ENCODE results near the gene CCS.

The CCS gene

DNA sequence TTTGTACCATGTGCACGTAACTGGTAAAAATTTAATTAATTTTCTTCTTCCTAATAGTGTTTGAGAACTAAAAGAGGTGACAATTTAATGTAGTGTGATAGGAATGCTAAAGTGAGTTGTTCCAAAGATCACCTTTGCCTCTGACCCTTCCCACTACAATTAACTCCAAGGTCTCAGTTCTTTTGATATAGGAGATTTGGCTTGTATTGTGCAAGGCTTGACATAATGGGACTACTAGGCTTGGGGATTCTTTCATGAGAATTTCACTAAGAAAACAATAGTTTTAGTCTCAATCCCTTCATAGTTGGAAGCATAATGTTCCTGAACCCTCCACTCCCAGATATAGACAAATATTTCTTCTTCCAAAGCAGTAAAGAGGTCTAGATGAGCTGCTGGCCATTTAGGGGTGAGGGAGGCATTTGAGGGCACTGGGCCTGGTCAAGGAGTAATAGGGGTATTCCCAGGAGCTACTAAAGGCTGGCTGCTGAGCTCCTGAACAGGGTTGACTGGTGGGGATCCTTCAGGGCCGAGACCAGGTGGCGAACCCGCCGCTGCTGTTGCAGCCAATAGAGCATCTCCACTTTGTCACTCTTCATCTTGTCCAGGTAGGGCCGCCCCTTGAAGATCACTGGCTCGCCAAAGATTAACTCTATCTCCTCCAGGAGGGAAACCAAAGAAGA, 2.8 kb upstream of the CCS start:
- no peaks in the 10 kb centered on the region for H3K36me3 ChIP-seq (ENCODE audit: control insufficient read depth in 1 of 2, insufficient read depth in 2 of 2, low read length in 2 of 2)
- peaks cover 18 to 23% of the 10 kb centered on the region in 2 donors for H3K4me1 ChIP-seq (ENCODE audit: control insufficient read depth in 1 of 2, insufficient read depth in 2 of 2, low read length in 2 of 2)
- H3K27ac ChIP-seq (ENCODE audit: low read depth, low read length), result no peak overlapping the region
- no peaks in the 10 kb centered on the region for H3K9me3 ChIP-seq (ENCODE audit: control insufficient read depth in 1 of 2, low read length in 2 of 2)
- H3K4me3 ChIP-seq (ENCODE audit: low read depth in 1 of 2, low read length in 2 of 2), result no peak overlapping the region
- H3K27me3 ChIP-seq (ENCODE audit: control insufficient read depth in 1 of 2, insufficient read depth in 2 of 2, low read length in 2 of 2), result no peaks in the 10 kb centered on the region
- H3K9ac ChIP-seq (ENCODE audit: low read depth in 1 of 2, low read length in 2 of 2), result no peak overlapping the region

GRCh38 chr11:66591175-66591574, 1.8 kb upstream of the CCS start:
- Histone ChIP-seq H3K4me3 (ENCODE audit: low read depth in 1 of 2, low read length in 2 of 2) (no peak overlapping the region), H3K9me3 (ENCODE audit: control insufficient read depth in 1 of 2, low read length in 2 of 2) (no peaks in the 10 kb centered on the region), H3K36me3 (ENCODE audit: control insufficient read depth in 1 of 2, insufficient read depth in 2 of 2, low read length in 2 of 2) (no peaks in the 10 kb centered on the region), H3K27ac (ENCODE audit: low read depth, low read length) (no peak overlapping the region), H3K9ac (ENCODE audit: low read depth in 1 of 2, low read length in 2 of 2) (no peak overlapping the region), H3K4me1 (ENCODE audit: control insufficient read depth in 1 of 2, insufficient read depth in 2 of 2, low read length in 2 of 2) (peaks cover 26 to 33% of the 10 kb centered on the region in 2 donors), H3K27me3 (ENCODE audit: control insufficient read depth in 1 of 2, insufficient read depth in 2 of 2, low read length in 2 of 2) (no peaks in the 10 kb centered on the region)

DNA sequence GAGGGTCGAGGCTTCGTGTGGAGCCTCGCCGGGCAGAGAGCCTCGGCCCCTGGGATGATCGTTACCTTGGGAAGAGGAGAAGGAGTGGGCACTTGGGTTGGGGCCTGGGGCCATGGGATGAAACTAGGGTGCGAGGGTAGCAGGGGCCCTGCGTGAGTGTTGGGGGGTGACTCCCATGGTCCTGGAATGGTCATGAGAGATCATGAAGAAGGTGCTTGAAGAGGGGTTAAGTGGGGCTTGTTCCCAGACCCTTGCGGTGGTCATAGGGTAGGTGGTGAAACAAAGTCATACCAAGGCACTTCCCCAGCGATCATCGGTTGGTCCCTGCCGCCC, 284 bp downstream of the CCS start:
- Histone ChIP-seq H3K27me3 (ENCODE audit: control insufficient read depth in 1 of 2, insufficient read depth in 2 of 2, low read length in 2 of 2) (no peaks in the 10 kb centered on the region), H3K27ac (ENCODE audit: low read depth, low read length) (peak overlapping the region; percentile 59), H3K4me3 (ENCODE audit: low read depth in 1 of 2, low read length in 2 of 2) (peak overlapping the region; percentile 88 to 93), H3K4me1 (ENCODE audit: control insufficient read depth in 1 of 2, insufficient read depth in 2 of 2, low read length in 2 of 2) (peaks cover 29 to 38% of the 10 kb centered on the region in 2 donors), H3K9me3 (ENCODE audit: control insufficient read depth in 1 of 2, low read length in 2 of 2) (no peaks in the 10 kb centered on the region), H3K9ac (ENCODE audit: low read depth in 1 of 2, low read length in 2 of 2) (peak overlapping the region; percentile 73 to 99), H3K36me3 (ENCODE audit: control insufficient read depth in 1 of 2, insufficient read depth in 2 of 2, low read length in 2 of 2) (no peaks in the 10 kb centered on the region)

DNA sequence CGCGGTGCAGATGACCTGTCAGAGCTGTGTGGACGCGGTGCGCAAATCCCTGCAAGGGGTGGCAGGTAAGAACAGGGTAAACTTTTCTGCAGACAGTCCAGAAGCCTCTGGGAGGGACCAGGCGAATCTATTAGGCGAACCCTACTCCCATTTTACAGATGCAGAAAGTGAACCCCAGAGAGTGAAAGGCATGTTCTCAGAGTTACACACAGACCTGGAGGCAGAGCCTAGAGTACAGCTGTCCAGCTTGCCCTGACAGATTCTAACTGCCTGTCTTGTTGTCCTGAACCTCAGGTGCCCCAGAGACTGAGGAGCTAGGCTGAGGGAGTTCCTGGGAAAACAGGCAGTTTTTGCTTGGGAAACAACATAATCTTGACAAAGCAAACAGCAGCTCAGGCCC, 665 bp downstream of the CCS start:
- Histone ChIP-seq H3K27ac (ENCODE audit: low read depth, low read length) (no peak overlapping the region), H3K9me3 (ENCODE audit: control insufficient read depth in 1 of 2, low read length in 2 of 2) (no peaks in the 10 kb centered on the region), H3K36me3 (ENCODE audit: control insufficient read depth in 1 of 2, insufficient read depth in 2 of 2, low read length in 2 of 2) (no peaks in the 10 kb centered on the region), H3K4me1 (ENCODE audit: control insufficient read depth in 1 of 2, insufficient read depth in 2 of 2, low read length in 2 of 2) (peaks cover 29 to 38% of the 10 kb centered on the region in 2 donors), H3K27me3 (ENCODE audit: control insufficient read depth in 1 of 2, insufficient read depth in 2 of 2, low read length in 2 of 2) (no peaks in the 10 kb centered on the region), H3K4me3 (ENCODE audit: low read depth in 1 of 2, low read length in 2 of 2) (peak overlapping the region; percentile 88 to 93), H3K9ac (ENCODE audit: low read depth in 1 of 2, low read length in 2 of 2) (peak overlapping the region; percentile 73 to 99)

- H3K27ac ChIP-seq (ENCODE audit: low read depth, low read length), result no peak overlapping the region
- H3K4me3 ChIP-seq (ENCODE audit: low read depth in 1 of 2, low read length in 2 of 2), result no peak overlapping the region
- H3K27me3 ChIP-seq (ENCODE audit: control insufficient read depth in 1 of 2, insufficient read depth in 2 of 2, low read length in 2 of 2), result no peaks in the 10 kb centered on the region
- no peak overlapping the region for H3K9ac ChIP-seq (ENCODE audit: low read depth in 1 of 2, low read length in 2 of 2)
- peaks cover 29 to 38% of the 10 kb centered on the region in 2 donors for H3K4me1 ChIP-seq (ENCODE audit: control insufficient read depth in 1 of 2, insufficient read depth in 2 of 2, low read length in 2 of 2)
- no peaks in the 10 kb centered on the region for H3K9me3 ChIP-seq (ENCODE audit: control insufficient read depth in 1 of 2, low read length in 2 of 2)
- peaks cover 3 to 13% of the 10 kb centered on the region in 2 donors for H3K36me3 ChIP-seq (ENCODE audit: control insufficient read depth in 1 of 2, insufficient read depth in 2 of 2, low read length in 2 of 2)
Observed at GRCh38 chr11:66595245-66595904, 2.4 kb downstream of the CCS start.

DNA sequence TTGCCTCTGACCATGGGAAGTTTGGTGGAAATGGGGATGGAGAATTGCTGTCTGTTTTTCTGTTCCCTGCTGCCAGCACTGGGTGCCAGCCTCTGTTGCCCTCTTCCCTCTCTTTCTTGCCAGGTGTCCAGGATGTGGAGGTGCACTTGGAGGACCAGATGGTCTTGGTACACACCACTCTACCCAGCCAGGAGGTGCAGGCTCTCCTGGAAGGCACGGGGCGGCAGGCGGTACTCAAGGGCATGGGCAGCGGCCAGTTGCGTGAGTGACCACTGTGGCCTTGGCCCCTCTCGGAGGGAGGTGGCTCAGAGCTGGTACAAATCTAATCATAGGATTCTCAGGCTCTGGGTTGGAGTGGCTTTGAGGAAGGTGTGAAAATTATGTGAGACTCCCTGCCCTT, 6.0 kb downstream of the CCS start:
- Histone ChIP-seq H3K4me1 (ENCODE audit: control insufficient read depth in 1 of 2, insufficient read depth in 2 of 2, low read length in 2 of 2) (peaks cover 16 to 21% of the 10 kb centered on the region in 2 donors), H3K27ac (ENCODE audit: low read depth, low read length) (no peak overlapping the region), H3K9me3 (ENCODE audit: control insufficient read depth in 1 of 2, low read length in 2 of 2) (no peaks in the 10 kb centered on the region), H3K9ac (ENCODE audit: low read depth in 1 of 2, low read length in 2 of 2) (no peak overlapping the region), H3K36me3 (ENCODE audit: control insufficient read depth in 1 of 2, insufficient read depth in 2 of 2, low read length in 2 of 2) (peaks cover 3 to 25% of the 10 kb centered on the region in 2 donors), H3K27me3 (ENCODE audit: control insufficient read depth in 1 of 2, insufficient read depth in 2 of 2, low read length in 2 of 2) (no peaks in the 10 kb centered on the region), H3K4me3 (ENCODE audit: low read depth in 1 of 2, low read length in 2 of 2) (no peak overlapping the region)

DNA sequence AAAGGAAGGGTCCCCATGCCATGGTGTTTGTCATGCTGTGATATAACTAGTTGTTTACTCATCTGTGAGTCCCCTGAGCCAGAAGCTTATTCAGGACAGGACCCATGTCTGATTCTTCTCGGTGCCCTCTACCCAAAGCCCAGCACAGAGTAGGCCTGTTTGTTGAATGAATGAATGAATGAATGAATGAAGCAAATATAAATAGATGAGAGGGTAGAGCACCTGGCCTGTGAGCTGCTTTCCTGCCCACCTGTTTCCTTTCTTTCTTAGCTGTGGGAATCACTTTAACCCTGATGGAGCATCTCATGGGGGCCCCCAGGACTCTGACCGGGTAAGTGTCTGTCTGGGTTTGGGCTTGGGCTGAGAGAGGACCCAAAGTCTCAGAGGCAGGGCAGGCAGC, 7.2 kb downstream of the CCS start:
- Histone ChIP-seq H3K4me1 (ENCODE audit: control insufficient read depth in 1 of 2, insufficient read depth in 2 of 2, low read length in 2 of 2) (peaks cover 9 to 14% of the 10 kb centered on the region in 2 donors), H3K36me3 (ENCODE audit: control insufficient read depth in 1 of 2, insufficient read depth in 2 of 2, low read length in 2 of 2) (peaks cover 6 to 28% of the 10 kb centered on the region in 2 donors)

GRCh38 chr11:66600631-66601233, 7.7 kb downstream of the CCS start:
- Histone ChIP-seq H3K36me3 (ENCODE audit: control insufficient read depth in 1 of 2, insufficient read depth in 2 of 2, low read length in 2 of 2) (peaks cover 10 to 33% of the 10 kb centered on the region in 2 donors), H3K27ac (ENCODE audit: low read depth, low read length) (no peak overlapping the region), H3K4me1 (ENCODE audit: control insufficient read depth in 1 of 2, insufficient read depth in 2 of 2, low read length in 2 of 2) (peaks cover 4 to 8% of the 10 kb centered on the region in 2 donors), H3K9ac (ENCODE audit: low read depth in 1 of 2, low read length in 2 of 2) (no peak overlapping the region), H3K27me3 (ENCODE audit: control insufficient read depth in 1 of 2, insufficient read depth in 2 of 2, low read length in 2 of 2) (no peaks in the 10 kb centered on the region), H3K4me3 (ENCODE audit: low read depth in 1 of 2, low read length in 2 of 2) (no peak overlapping the region), H3K9me3 (ENCODE audit: control insufficient read depth in 1 of 2, low read length in 2 of 2) (no peaks in the 10 kb centered on the region)

More for the DNA sequence above, 7.2 kb downstream of the CCS start:
- H3K27me3 ChIP-seq (ENCODE audit: control insufficient read depth in 1 of 2, insufficient read depth in 2 of 2, low read length in 2 of 2), result no peaks in the 10 kb centered on the region
- H3K27ac ChIP-seq (ENCODE audit: low read depth, low read length), result no peak overlapping the region
- H3K9me3 ChIP-seq (ENCODE audit: control insufficient read depth in 1 of 2, low read length in 2 of 2), result no peaks in the 10 kb centered on the region
- H3K4me3 ChIP-seq (ENCODE audit: low read depth in 1 of 2, low read length in 2 of 2), result no peak overlapping the region
- no peak overlapping the region for H3K9ac ChIP-seq (ENCODE audit: low read depth in 1 of 2, low read length in 2 of 2)

GRCh38 chr11:66603072-66603471, 10.1 kb downstream of the CCS start:
- H3K36me3 ChIP-seq (ENCODE audit: control insufficient read depth in 1 of 2, insufficient read depth in 2 of 2, low read length in 2 of 2), result peaks cover 10 to 40% of the 10 kb centered on the region in 2 donors
- no peaks in the 10 kb centered on the region for H3K27me3 ChIP-seq (ENCODE audit: control insufficient read depth in 1 of 2, insufficient read depth in 2 of 2, low read length in 2 of 2)
- H3K27ac ChIP-seq (ENCODE audit: low read depth, low read length), result no peak overlapping the region
- H3K9ac ChIP-seq (ENCODE audit: low read depth in 1 of 2, low read length in 2 of 2), result no peak overlapping the region
- no peaks in the 10 kb centered on the region for H3K9me3 ChIP-seq (ENCODE audit: control insufficient read depth in 1 of 2, low read length in 2 of 2)
- H3K4me3 ChIP-seq (ENCODE audit: low read depth in 1 of 2, low read length in 2 of 2), result no peak overlapping the region
- peaks cover 6 to 14% of the 10 kb centered on the region in 2 donors for H3K4me1 ChIP-seq (ENCODE audit: control insufficient read depth in 1 of 2, insufficient read depth in 2 of 2, low read length in 2 of 2)

DNA sequence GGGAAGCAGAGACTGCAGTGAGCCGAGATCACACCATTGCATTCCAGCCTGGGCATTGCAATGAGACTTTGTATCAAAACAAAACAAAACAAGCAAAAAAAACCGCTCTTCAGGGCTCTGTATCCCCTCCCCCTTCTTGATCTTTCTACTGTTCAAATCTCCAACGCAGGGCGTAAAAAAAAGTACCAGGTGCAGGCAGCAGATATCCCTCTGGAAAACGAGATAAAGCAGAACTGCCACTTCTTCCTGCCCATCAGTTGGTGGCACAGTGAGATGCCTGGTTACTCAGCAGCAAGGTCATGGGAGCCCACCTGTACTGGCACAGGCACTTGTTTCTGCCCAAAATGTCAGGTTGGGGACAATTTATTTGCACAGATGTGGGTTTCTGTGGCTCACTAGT, 11.2 kb downstream of the CCS start:
- Histone ChIP-seq H3K27ac (ENCODE audit: low read depth, low read length) (no peak overlapping the region), H3K4me1 (ENCODE audit: control insufficient read depth in 1 of 2, insufficient read depth in 2 of 2, low read length in 2 of 2) (peaks cover 6 to 14% of the 10 kb centered on the region in 2 donors), H3K9ac (ENCODE audit: low read depth in 1 of 2, low read length in 2 of 2) (no peak overlapping the region), H3K27me3 (ENCODE audit: control insufficient read depth in 1 of 2, insufficient read depth in 2 of 2, low read length in 2 of 2) (no peaks in the 10 kb centered on the region), H3K9me3 (ENCODE audit: control insufficient read depth in 1 of 2, low read length in 2 of 2) (no peaks in the 10 kb centered on the region), H3K4me3 (ENCODE audit: low read depth in 1 of 2, low read length in 2 of 2) (no peak overlapping the region), H3K36me3 (ENCODE audit: control insufficient read depth in 1 of 2, insufficient read depth in 2 of 2, low read length in 2 of 2) (peaks cover 10 to 37% of the 10 kb centered on the region in 2 donors)

Measured in duodenal mucosa (tissue), 2 donors.